Renal cortical epithelial cell (primary cell): Measurements from ENCODE around the gene GNL1. TPM values are rescaled to one million over a fixed set of nuclear protein-coding genes. Genes with fewer than 3 reads are reported as not detected.
"Not testable (repeated sequence)": the region's sequence is repeated elsewhere in the genome, so short reads cannot be mapped to it uniquely, and the experiment has no call there.

Experiments used
- DNase-seq: peaks from one replicate; pipeline ENCODE4 v3.0.0-alpha.2; 2011; ENCODE audit warnings: low read depth
- total RNA-seq: library from RNA; depleted of rRNA; stranded (reverse); fragments of >200 nt; gene quantifications from 2 replicates; pipeline ENCODE4 v1.2.3, GENCODE V29; 2014

GNL1 gene
- total RNA-seq, 1 donor from 2014 or later = 32.2 TPM

DNA sequence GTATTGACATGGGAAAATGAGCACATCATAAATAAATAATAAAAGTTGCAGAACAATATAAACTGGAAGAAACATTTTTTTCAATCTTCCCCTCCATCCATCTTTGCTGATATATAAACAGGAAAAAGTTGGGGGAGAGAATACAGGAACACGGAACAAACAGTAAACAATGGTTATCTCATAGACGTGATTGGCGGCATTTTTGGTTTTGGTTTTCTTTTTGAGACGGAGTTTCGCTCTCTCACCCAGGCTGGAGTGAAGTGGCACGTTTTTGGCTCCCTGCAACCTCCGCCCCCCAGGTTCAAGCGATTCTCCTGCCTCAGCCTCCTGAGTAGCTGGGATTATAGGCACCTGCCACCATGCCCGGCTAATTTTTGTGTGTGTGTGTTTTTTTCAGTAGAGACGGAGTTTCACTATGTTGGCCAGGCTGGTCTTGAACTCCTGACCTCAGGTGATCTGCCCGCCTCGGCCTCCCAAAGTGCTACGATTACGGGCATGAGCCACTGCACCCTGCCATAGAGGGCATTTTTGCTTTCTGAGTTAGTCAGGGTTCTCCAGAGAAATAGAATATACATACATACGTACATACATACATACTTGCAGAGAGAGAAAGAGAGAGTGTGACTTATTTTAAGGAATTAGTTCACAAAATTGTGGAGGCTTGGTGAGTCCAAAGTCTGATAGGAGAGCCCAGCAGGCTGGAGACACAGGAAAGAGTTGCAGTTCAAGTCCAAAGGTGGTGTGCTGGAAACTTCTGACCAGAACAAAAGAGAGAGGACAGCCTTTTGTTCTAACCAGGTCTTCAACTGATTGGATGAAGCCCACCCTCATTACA lies 22.6 kb downstream of the GNL1 start:
- DNase-seq = no peak

DNA sequence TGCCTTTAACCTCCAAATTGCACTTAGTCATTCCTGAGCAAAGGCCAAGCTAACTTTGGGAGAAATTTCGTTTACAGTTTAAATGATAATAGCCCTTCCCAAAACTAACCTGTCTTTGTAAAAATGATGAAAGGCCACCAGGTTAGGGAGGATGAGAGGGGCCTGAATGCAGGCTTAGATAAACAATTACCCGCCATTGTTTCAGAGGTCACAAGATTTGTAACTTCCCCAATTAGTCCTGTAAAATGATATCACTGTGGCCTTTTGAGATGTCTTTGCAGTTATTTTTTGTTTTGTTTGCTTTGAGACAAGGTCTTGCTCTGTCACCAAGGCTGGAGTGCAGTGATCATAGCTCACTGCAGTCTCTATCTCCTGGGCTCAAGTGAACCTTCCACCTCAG lies 26.3 kb downstream of the GNL1 start:
- no peak for DNase-seq

DNA sequence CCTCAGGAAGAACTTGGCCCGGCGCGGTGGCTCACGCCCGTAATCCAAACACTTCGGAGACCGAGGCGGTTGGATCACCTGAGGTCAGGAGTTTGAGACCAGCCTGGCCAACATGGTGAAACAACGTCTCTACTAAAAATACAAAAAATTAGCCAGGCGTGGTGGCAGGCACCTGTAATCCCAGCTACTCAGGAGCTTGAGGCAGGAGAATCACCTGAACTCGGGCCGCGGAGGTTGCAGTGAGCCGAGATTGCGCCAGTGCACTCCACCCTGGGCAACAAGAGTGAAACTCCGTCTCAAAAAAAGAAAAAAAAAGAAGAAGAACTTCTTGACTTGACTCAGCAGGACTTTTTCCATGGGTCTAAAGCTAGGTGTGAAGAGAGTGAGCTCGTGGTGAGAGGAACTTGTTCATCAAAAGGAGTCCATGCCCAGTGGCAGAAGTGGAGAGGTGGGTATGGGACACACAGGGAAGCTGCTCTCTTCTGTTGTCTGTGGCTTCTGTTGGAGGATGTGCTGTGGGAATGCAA lies 26.9 kb downstream of the GNL1 start:
- not testable (repeated sequence) for DNase-seq

DNA sequence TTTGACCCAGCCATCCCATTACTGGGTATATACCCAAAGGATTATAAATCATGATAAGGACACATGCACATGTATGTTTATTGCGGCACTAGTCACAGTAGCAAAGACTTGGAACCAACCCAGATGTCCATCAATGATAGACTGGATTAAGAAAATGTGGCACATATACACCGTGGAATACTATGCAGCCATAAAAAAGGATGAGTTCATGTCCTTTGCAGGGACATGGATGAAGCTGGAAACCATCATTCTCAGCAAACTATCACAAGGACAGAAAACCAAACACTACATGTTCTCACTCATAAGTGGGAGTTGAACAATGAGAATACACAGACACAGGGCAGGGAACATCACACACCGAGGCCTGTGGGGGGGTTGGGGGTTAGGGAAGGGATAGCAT lies 29.8 kb downstream of the GNL1 start:
- DNase-seq = not testable (repeated sequence)

DNA sequence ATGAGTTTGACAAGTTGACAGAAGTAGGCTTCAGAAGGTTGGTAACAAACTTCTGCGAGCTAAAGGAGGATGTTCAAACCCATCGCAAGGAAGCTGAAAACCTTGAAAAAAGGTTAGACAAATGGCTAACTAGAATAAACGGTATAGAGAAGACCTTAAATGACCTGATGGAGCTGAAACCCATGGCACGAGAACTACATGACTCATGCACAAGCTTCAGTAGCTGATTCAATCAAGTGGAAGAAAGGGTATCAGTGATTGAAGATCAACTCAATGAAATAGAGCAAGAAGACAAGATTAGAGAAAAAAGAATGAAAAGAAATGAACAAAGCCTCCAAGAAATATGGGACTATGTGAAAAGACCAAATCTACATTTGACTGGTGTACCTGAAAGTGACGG lies 34.3 kb downstream of the GNL1 start:
- DNase-seq = peak; percentile 45

DNA sequence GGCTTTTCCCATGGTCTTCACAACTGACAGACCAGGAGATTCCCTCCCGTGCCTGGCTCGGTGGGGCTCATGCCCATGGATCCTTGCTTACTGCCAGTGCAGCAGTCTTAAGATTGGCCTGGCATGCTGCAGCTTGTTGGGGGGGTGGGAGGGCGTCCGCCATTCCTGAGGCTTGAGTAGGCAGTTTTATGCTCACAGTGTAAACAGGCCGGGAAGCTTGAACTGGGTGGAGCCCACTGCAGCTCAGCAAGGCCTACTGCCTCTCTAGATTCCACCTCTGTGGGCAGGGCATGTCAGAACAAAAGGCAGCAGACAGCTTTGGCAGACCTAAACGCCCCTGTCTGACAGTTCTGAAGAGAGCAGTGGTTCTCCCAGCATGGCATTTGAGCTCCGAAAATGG lies 35.2 kb downstream of the GNL1 start:
- peak; percentile 59 for DNase-seq

DNA sequence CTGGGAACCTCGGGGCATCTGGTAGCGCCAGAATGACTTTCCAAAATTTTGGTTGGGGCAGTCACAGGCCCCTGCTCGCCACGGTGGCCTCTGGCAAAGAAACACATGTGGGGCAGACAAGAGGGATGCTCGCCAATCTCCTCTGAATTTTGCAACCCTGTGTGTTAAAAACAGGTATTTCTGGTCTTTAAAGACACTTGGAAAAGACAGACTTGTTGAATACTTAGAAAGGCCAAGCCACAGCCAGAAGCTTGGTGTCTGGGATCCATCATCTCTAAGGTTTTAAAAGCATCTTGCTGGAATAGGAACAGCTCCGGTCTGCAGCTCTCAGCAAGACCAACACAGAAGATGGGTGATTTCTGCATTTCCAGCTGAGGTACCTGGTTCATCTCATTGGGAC lies 35.8 kb downstream of the GNL1 start:
- no peak for DNase-seq

DNA sequence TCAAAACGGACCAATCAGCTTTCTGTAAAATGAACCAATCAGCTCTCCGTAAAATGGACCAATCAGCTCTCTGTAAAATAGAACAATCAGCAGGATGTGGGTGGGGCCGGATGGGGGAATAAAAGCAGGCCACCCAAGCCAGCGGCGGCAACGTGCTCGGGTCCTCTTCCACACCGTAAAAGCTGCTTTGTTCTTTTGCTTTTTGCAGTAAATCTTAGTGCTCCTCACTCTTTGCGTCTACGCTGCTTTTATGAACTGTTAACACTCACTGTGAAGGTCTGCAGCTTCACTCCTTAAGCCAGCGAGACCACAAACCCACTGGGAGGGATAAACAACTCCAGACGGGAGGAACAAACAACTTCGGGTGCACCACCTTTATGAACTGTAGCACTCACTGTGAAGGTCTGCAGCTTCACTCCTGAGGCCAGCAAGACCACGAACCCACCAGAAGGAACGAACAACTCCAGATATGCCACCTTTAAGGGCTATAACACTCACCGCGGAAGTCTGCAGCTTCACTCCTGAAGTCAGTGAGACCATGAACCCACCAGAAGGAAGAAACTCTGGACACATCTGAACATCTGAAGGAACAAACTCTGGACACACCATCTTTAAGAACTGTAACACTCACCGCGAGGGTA lies 37.7 kb downstream of the GNL1 start:
- not testable (repeated sequence) for DNase-seq

DNA sequence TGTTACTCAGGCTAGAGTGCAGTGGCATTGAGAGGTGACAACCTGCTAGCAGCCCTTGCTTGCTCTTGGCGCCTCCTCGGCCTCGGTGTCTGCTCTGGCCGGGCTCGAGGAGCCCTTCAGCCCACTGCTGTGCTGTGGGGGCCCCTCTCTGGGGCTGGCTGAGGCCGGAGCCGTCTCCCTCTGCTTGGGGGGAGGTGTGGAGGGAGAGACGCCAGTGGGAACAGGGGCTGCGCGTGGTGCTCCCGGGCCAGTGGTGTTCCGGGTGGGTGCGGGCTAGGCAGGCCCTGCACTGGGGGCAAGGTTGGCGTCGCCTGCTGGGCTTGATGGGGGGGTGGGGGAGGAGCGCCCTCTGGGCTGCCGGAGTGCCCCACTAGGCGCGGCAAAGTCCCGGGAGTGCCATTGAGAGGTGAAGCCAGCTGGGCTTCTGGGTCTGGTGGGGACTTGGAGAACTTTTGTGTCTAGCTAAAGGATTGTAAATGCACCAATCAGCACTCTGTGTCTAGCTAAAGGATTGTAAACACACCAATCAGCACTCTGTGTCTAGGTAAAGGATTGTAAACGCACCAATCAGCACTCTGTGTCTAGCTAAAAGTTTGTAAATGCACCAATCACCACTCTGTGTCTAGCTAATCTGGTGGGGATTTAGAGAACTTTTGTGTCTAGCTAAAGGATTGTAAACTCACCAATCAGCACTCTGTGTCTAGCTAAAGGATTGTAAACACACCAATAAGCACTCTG lies 38.4 kb downstream of the GNL1 start:
- DNase-seq = not testable (repeated sequence)

DNA sequence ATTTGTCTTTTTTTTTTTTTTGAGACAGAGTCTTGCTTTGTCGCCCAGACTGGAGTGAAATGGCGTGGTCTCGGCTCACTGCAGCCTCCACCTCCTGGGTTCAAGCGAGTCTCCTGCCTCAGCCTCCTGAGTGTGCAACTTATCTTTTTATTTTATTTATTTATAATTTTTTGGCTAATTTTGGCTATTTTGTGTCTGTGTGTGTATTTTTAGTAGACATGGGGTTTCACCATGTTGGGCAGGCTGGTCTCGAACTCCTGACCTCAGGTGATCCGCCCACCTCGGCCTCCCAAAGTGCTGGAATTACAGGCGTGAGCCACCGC lies 39.6 kb downstream of the GNL1 start:
- not testable (repeated sequence) for DNase-seq

DNA sequence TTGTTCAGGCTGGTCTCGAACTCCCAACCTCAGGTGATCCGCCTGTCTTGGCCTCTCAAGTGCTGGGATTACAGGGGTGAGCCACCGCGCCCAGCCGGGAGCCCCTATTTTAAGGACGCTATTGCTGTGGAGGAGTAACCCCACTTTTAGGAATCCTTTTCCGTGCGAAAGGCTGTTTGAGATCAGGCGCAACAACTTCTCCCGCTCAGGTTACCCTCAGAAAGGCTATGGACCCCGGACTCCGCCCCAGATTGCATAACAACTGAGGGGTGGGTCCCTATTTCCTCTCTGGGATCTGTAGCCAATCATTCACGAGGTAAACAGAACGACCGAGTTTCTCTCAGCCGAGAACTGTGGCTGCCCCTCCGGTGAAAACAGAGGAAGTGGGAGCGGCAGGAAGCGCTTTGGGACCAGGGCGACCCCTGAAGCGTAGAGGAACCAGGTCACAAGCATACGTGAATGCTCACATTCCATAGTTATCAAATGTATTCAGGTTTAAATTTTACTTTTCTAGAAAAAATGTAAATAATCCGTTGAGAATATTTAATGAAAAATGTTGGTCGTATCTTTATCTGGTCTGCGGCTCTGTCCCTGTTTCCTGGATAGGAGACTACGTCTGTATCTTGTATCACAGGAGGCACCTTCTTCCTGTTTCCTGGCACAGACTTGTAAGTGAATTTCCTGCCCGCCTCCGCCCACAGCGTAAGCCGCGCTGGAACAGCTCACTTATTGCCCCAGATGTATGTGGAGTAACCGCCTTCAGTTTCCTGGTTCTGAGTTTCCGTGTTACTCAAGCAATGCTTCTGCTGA lies 40.1 kb downstream of the GNL1 start:
- peak; percentile 94 for DNase-seq

DNA sequence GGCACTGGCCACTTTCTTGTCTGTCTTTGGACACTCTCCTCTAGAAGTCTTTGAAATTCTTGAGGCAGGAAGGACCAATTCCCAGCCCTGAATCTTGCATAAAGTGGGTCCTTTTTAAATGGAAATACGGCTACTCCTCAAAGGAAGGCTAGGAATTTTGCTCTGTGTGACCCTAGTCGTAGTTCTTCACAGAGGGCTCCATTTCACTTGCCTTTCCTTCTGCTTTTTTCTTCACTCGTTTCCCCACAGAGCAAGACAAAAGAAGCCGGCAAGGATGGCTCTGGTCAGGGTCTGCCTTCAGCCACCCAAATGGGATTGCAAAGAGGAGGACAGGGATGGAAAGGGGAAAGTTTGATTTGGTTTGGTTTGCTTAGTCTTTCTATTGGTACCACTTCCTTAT lies 41.2 kb downstream of the GNL1 start:
- no peak for DNase-seq

DNA sequence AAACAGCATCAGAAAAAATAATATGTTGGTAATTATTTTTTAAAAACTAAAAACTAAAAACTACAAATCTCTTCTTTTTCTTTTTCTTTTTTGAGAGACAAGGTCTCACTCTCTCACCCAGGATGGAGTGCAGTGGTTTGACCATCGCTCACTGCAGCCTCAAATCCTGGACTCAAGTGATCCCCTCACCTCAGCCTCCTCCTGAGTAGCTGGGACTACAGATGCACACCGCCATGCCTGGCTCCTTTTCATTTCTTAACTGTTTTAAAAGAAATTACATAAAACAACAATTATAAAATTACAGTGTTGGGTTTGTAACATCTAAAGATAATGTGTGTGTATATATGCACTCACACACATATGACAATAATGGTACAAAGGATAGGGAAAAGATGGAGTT lies 42.8 kb downstream of the GNL1 start:
- no peak for DNase-seq

DNA sequence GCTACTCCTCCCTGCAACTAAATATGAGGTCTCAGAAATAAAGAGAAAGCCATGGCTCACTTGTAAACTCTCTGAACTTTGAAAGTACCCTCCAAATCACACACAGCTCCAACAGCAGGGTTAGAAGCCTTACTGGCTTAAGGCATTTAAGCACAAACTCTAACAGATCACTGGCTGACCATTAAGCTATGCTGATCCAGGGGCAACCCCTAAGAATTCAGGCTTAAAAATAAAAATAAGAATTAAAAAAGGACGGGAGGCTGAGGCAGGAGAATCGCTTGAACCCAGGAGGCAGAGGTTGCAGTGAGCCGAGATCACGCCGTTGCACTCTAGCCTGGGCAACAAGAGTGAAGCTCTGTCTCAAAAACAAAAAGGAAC lies 45.1 kb downstream of the GNL1 start:
- no peak for DNase-seq

DNA sequence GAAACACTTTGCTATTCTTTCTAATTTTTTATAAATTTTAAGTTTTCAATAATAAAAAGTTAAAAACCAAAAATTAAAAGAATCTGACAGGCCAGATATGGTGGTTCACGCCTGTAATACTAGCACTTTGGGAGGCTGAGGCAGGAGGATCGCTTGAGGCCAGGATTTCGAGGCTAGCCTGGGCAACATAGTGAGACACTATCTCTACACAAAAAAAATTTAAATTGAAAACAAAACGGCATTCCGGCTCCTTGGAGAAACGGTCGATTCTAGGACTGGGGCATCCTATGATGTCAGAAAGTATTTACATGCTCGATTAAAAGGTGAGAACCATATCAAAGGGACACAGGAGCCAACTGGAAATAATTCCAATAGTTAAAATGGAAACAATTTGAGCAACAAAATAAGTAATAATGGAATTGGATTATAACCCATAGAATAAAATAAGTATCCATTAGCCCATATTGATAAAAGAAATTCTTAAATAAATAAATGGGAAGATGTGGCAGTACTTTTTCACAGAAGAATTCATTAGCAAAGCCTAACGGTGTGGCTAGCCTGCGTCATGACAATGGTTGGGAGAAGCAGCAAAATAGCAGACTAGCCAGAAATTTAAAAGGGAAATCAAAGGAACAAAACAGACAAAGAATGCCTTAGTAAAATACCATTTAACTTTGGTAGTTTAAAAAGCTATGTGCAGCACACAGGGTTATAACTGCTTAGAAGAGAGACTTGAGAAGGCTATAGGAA lies 45.7 kb downstream of the GNL1 start:
- DNase-seq = no peak

DNA sequence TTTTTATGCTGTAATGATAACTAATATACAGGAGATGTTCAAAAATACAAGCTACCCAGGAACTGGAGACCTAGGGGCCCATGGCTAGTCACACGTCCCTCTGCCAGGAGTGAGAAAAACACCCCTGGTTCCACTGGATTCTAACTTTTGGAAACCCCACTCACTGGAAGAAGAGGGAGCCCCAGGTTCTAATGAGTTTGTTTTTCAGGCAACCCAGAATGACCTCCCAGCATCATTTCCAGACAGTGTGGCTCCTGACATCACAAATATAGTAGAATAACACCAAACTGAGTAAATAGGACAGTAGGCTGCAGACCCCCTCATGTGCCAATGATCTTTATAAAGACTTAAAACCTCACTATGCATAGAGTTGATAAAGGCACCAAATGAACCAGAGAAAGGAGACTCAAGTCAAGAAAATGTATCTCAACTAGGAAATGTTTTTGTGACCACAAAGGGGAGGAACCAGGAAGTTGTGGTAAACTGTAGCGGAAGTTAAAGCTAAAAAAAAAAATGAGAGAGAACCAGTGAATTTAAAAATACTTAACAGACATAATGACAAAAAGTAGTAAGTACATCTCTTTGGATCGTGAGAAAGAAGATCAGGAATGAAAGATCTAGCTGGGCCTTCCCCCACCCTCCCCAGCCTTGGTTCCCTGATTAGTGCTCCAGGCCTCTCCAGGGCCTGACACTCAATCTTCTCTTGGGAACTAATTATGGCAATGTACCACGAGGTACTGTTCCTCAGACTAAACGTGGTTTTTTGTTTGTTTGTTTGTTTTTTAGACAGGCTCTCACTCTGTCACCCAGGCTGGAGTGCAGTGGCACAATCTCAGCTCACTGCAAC lies 47.2 kb downstream of the GNL1 start:
- DNase-seq = peak; percentile 36

DNA sequence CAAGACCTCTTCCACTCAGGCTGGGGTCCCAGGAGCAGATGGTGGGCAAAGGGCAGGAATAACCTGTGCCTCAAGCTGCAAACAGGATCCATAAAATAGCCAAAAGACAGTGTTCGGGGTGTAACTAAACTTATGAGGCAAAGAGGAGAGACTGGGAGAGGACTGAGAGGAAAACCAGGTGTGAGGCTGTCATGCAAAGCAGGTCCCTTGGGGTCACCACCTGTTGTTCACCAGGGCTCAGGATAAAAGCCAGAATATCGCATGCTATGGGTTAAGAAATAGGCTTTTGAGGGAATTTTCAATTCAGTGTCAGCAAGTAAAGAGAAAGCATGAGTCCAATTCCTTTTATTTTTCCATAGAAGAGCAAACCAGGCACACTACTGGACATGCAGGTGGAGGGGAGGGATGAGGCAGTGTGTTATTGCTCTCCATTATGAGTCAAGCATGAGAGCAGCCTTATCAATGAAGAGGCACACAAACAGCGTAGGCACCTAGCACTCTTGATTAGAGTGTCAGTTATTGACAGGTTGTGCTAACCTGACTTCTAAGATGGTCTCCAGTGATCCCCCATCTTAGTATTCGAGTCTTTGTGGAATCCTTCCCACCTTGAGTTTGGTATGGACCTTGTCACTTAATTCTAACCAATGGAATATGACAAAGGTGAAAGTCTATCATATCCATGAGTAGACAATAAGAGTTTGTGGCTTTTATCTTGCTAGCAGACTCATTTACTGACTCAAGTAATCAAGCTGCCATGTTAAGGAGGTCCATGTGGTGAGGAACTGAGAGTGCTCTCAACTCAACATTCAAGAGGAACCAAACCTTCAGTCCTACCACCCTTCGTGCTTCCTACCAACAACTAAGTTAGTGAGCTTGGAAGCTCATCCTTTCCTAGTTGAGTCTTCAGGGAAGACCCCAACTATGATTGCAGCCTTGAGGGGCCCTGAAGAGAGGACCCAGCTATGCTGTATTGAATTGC lies 48.2 kb downstream of the GNL1 start:
- no peak for DNase-seq

DNA sequence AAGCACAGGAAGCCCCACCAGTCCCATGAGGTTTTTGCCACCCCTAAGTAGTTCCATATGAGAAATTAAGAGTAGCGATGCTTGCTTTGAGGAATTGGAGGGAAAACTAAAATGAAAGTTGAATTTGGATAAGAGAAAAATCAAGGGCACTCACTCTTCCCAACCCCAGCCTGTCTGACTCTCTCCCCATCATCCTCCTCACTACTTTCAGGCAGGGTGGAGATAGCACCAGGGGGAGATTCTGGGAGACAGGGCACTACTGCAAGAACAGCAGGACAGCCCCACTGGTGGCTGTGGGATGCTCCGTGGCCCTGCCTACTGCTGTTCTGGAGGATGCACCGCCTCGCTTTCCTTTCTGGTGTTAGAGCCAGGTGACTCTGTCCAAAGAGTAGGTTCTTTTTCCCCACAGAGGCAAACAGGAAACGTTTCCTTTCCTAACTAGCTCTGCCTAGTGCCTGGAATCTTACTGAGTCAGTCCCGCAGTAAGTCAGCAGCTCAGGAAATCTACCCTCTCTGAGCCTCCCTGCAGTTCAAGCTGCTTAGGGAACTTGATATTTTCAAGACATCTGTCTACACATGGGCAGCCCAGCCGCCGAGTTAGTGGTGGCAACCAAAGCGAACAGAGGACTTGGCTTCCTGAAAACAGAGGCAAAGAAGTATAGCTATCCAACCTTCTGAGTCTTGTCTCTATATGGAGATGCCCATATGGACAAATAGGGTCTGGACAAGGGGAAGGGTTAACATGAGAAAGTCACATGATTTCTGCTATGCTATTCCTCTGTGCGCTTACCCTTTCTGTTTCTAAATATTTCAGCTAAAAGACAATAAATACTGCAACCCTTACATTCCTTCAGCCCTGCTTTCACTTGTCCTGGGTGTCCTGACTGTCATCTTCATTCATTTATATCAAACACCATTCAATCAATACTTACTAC lies 55.6 kb downstream of the GNL1 start:
- peak; percentile 22 for DNase-seq
